Esophagus muscularis mucosa (tissue), 4 donors: Measurements from ENCODE around the gene SPEG. TPM values are rescaled to one million over a fixed set of nuclear protein-coding genes. Genes with fewer than 3 reads are reported as not detected.

Source experiments
- DNase-seq: peaks from one replicate; pipeline ENCODE4 v3.0.0-alpha.2; 2017; ENCODE audit errors: extremely low spot score
- H3K27ac ChIP-seq, 4 donors: fragments of 200-600 bp; sonication (generic); replicated peaks in 1 of 4; 1 replicate in 3 of 4; 2 replicates in 1 of 4; pipeline ENCODE4 v1.5.1; 2016 to 2019; ENCODE audit warnings: mild to moderate bottlenecking in 1 of 4
- H3K27me3 ChIP-seq, 4 donors: fragments of 200-600 bp; sonication (generic); one replicate each; pipeline versions ENCODE4 v1.5.1 to v1.6.0; 2016 to 2019
- H3K36me3 ChIP-seq, 4 donors: fragments of 200-600 bp; sonication (generic); one replicate each; pipeline ENCODE4 v1.5.1; 2016 to 2019
- H3K4me1 ChIP-seq, 4 donors: fragments of 200-600 bp; sonication (generic); one replicate each; pipeline ENCODE4 v1.5.1; 2016 to 2019
- H3K4me3 ChIP-seq, 4 donors: fragments of 200-600 bp; sonication (generic); 1 replicate in 2 of 4; 2 replicates in 2 of 4; pipeline ENCODE4 v1.5.1; 2016 to 2019; ENCODE audit warnings: mild to moderate bottlenecking in 4 of 4, moderate library complexity in 1 of 4
- H3K9me3 ChIP-seq, 4 donors: fragments of 200-600 bp; sonication (generic); 1 replicate in 3 of 4; 2 replicates in 1 of 4; pipeline ENCODE4 v1.5.1; 2016 to 2019
- CTCF ChIP-seq, 3 experiments: fragments of 200-600 bp in 2 of 3; fragments of 450-650 bp in 1 of 3; sonication (generic) in 2 of 3; IDR thresholded peaks; one replicate each; pipeline ENCODE4 v1.5.1; 2017 to 2019; ENCODE audit warnings: antibody characterized with exemption in 3 of 3, mild to moderate bottlenecking in 2 of 3, moderate library complexity in 1 of 3
- EP300 ChIP-seq: sonication (generic); formaldehyde crosslinking; IDR thresholded peaks from one replicate; pipeline ENCODE4 v1.6.1; 2017; ENCODE audit warnings: antibody characterized with exemption
- POLR2A ChIP-seq: fragments of 450-650 bp; IDR thresholded peaks from one replicate; pipeline ENCODE4 v1.6.1; 2017; ENCODE audit warnings: antibody characterized with exemption, moderate library complexity, mild to moderate bottlenecking, low read depth
- POLR2AphosphoS5 ChIP-seq, 2 donors: sonication (generic); formaldehyde crosslinking; IDR thresholded peaks; one replicate each; pipeline ENCODE4 v1.6.1; 2017; ENCODE audit warnings: antibody characterized with exemption in 2 of 2
- WGBS: methylation state at CpG from one replicate; pipeline ENCODE4 v1.1.5; 2018; 5-methylcytosine and 5-hydroxymethylcytosine counted together
- intact Hi-C: fragments of 100-400 bp; cut with DNase I; formaldehyde crosslinking; loops from one replicate; pipeline ENCODE4 v1.15.1; 2023
- total RNA-seq, 4 donors: library from RNA; depleted of rRNA; stranded (reverse); fragments of >200 nt; gene quantifications; one replicate each; pipeline versions ENCODE4 v1.1.0 to v1.2.1, GENCODE V29; 2016

Gene SPEG
- total RNA-seq, 4 donors from 2014 or later: 115 to 251 (median 180) TPM

- no peak for TF ChIP-seq CTCF (IDR thresholded peaks at IDR 0.05)
- no peak overlapping the region for H3K4me3 ChIP-seq
- intact Hi-C loops: loop anchor here (5.0 kb wide), 1 partner anchor 53 kb away; no protein-coding TSS in a partner anchor
- H3K27ac ChIP-seq: peak overlapping the region in 3 of 4 donors; percentile 33 to 99 (median 94)
- 77% methylated on average over 5 of the region's 8 CpGs for WGBS
- no peak for DNase-seq
- H3K36me3 ChIP-seq: peaks cover 22 to 82% (median 55%) of the 10 kb centered on the region in 4 donors
- H3K9me3 ChIP-seq: no peaks in the 10 kb centered on the region
- H3K4me1 ChIP-seq: peaks cover 9 to 60% (median 47%) of the 10 kb centered on the region in 4 donors
- H3K27me3 ChIP-seq: peaks cover 0 to 23% (median 4%) of the 10 kb centered on the region in 4 donors
Observed at GRCh38 chr2:219478916-219479315, 44.3 kb downstream of the SPEG start.

GRCh38 chr2:219480004-219480403 is 45.4 kb downstream of the SPEG start:
- Histone ChIP-seq H3K27ac (peak overlapping the region in 3 of 4 donors; percentile 22 to 38 (median 30)), H3K4me1 (peaks cover 20 to 60% (median 57%) of the 10 kb centered on the region in 4 donors), H3K27me3 (peaks cover 0 to 33% (median 9%) of the 10 kb centered on the region in 4 donors), H3K4me3 (no peak overlapping the region), H3K9me3 (no peaks in the 10 kb centered on the region), H3K36me3 (peaks cover 21 to 81% (median 59%) of the 10 kb centered on the region in 4 donors)
- no peak for DNase-seq
- intact Hi-C loops: no loop called here
- TF ChIP-seq CTCF (IDR thresholded peaks at IDR 0.05) (no peak), EP300 (no peak), POLR2A (no peak), POLR2AphosphoS5 (IDR thresholded peaks at IDR 0.05) (no peak)
- 88% methylated on average over 7 of the region's 8 CpGs for WGBS

GRCh38 chr2:219482674-219483405 is 48.2 kb downstream of the SPEG start:
- no peak for DNase-seq
- peaks cover 18 to 93% (median 70%) of the 10 kb centered on the region in 4 donors for H3K36me3 ChIP-seq

GRCh38 chr2:219483451-219484342 is 49.1 kb downstream of the SPEG start:
- H3K36me3 ChIP-seq: peaks cover 26 to 95% (median 66%) of the 10 kb centered on the region in 4 donors
- H3K27me3 ChIP-seq: peaks cover 0 to 45% (median 9%) of the 10 kb centered on the region in 4 donors
- no peaks in the 10 kb centered on the region for H3K9me3 ChIP-seq
- peaks cover 14 to 32% (median 29%) of the 10 kb centered on the region in 4 donors for H3K4me1 ChIP-seq
- TF ChIP-seq CTCF (IDR thresholded peaks at IDR 0.05) (no peak), POLR2AphosphoS5 (IDR thresholded peaks at IDR 0.05) (no peak), EP300 (no peak), POLR2A (no peak)
- peak overlapping the region; percentile 31 to 45 (median 36) for H3K4me3 ChIP-seq
- no peak for DNase-seq
- peak overlapping the region; percentile 40 to 72 (median 58) for H3K27ac ChIP-seq
- 27% methylated on average over 18 of the region's 58 CpGs for WGBS
- intact Hi-C loops: no loop called here

More at GRCh38 chr2:219482674-219483405, 48.2 kb downstream of the SPEG start:
- TF ChIP-seq POLR2A (no peak), EP300 (no peak), CTCF (IDR thresholded peaks at IDR 0.05) (no peak), POLR2AphosphoS5 (IDR thresholded peaks at IDR 0.05) (no peak)
- Histone ChIP-seq H3K4me3 (no peak overlapping the region), H3K27ac (peak overlapping the region; percentile 31 to 72 (median 58)), H3K27me3 (peaks cover 0 to 45% (median 9%) of the 10 kb centered on the region in 4 donors), H3K4me1 (peaks cover 14 to 32% (median 30%) of the 10 kb centered on the region in 4 donors), H3K9me3 (no peaks in the 10 kb centered on the region)
- 60% methylated on average over 9 of the region's 17 CpGs for WGBS
- intact Hi-C loops: no loop called here
